Activated T-cell treated with anti-CD3 and anti-CD28 coated beads, Interleukin-2, amount 50 U/mL, for 72 hours (primary cell): ENCODE data around the gene RALGPS2. TPM values are rescaled to one million over a fixed set of nuclear protein-coding genes. Genes with fewer than 3 reads are reported as not detected.

Experiments
- ATAC-seq, 2 donors: fragments of 150-1000 bp; cut with Tn5 transposase; replicated peaks in 1 of 2; 2 replicates each; pipeline ENCODE4 v1.10.0; 2021; ENCODE audit warnings: moderate library complexity in 2 of 2, mild to moderate bottlenecking in 1 of 2
- DNase-seq, 2 donors: peaks; one replicate each; pipeline ENCODE4 v3.0.0; 2021 to 2022; ENCODE audit warnings: mixed read lengths in 1 of 2
- H3K27ac Mint-ChIP-seq: one replicate; pipeline ENCODE4 v1.8.0; 2022; ENCODE audit warnings: mild to moderate bottlenecking, moderate library complexity, mixed read lengths
- H3K27me3 Mint-ChIP-seq: one replicate; pipeline ENCODE4 v1.8.0; 2022; ENCODE audit warnings: low read depth, mixed read lengths
- H3K36me3 Mint-ChIP-seq, 2 donors: one replicate each; pipeline ENCODE4 v1.8.0; 2022; ENCODE audit warnings: mixed read lengths in 2 of 2, mild to moderate bottlenecking in 1 of 2; ENCODE audit not compliant: insufficient read depth in 2 of 2
- H3K4me1 Mint-ChIP-seq: one replicate; pipeline ENCODE4 v1.8.0; 2022; ENCODE audit warnings: low read depth, mixed read lengths
- H3K4me3 Mint-ChIP-seq, 2 donors: one replicate each; pipeline ENCODE4 v1.8.0; 2022; ENCODE audit warnings: mild to moderate bottlenecking in 2 of 2, mixed read lengths in 2 of 2, moderate library complexity in 2 of 2
- H3K9me3 Mint-ChIP-seq, 2 donors: one replicate each; pipeline ENCODE4 v1.8.0; 2022; ENCODE audit warnings: mixed read lengths in 2 of 2
- total RNA-seq, 2 donors: library from RNA; stranded (reverse); gene quantifications; one replicate each; pipeline ENCODE4 v1.2.3, GENCODE V29; 2022

Gene RALGPS2
- total RNA-seq, 2 donors from 2014 or later = 7.8 to 16.5 TPM

DNA sequence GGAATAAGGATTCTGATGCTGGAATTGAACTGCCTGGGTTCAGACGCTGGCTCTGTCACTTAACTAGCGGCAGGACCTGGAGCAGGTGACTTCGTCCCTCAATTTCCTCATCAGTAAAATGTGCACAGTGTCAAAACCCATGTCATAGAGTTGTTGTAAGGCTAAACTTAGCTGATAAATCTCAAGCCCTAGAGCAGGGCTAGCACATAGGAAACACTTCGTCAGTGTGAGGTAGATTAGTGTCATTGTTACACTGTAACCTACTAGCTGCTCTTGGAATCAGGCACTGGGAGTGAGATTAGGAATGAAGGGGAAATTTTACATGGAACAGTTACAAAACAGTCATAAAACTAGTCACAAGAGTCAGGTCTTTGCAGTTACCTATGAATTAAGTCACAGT lies 202.0 kb downstream of the RALGPS2 start:
- no peak for DNase-seq
- Mint-ChIP-seq H3K36me3 (no peaks in the 10 kb centered on the region), H3K4me1 (peaks cover 9% of the 10 kb centered on the region), H3K27ac (no peak overlapping the region), H3K4me3 (no peak overlapping the region), H3K9me3 (peaks cover 4 to 5% of the 10 kb centered on the region in 2 donors), H3K27me3 (no peaks in the 10 kb centered on the region)
- no peak for ATAC-seq

- ATAC-seq (no peak), DNase-seq (no peak)
- H3K4me3 Mint-ChIP-seq = no peak overlapping the region
- H3K4me1 Mint-ChIP-seq = peaks cover 9% of the 10 kb centered on the region
- no peaks in the 10 kb centered on the region for H3K27me3 Mint-ChIP-seq
- H3K27ac Mint-ChIP-seq = no peak overlapping the region
- peaks cover 0 to 5% of the 10 kb centered on the region in 2 donors for H3K9me3 Mint-ChIP-seq
- no peaks in the 10 kb centered on the region for H3K36me3 Mint-ChIP-seq
These were observed 203.0 kb downstream of the RALGPS2 start for GRCh38 chr1:178928041-178928440.

GRCh38 chr1:178928976-178929375 lies 203.9 kb downstream of the RALGPS2 start:
- Mint-ChIP-seq H3K9me3 (peaks cover 0 to 5% of the 10 kb centered on the region in 2 donors), H3K27ac (no peak overlapping the region), H3K27me3 (no peaks in the 10 kb centered on the region), H3K4me3 (no peak overlapping the region), H3K4me1 (peaks cover 10% of the 10 kb centered on the region), H3K36me3 (no peaks in the 10 kb centered on the region)
- DNase-seq = no peak
- ATAC-seq = no peak

DNA sequence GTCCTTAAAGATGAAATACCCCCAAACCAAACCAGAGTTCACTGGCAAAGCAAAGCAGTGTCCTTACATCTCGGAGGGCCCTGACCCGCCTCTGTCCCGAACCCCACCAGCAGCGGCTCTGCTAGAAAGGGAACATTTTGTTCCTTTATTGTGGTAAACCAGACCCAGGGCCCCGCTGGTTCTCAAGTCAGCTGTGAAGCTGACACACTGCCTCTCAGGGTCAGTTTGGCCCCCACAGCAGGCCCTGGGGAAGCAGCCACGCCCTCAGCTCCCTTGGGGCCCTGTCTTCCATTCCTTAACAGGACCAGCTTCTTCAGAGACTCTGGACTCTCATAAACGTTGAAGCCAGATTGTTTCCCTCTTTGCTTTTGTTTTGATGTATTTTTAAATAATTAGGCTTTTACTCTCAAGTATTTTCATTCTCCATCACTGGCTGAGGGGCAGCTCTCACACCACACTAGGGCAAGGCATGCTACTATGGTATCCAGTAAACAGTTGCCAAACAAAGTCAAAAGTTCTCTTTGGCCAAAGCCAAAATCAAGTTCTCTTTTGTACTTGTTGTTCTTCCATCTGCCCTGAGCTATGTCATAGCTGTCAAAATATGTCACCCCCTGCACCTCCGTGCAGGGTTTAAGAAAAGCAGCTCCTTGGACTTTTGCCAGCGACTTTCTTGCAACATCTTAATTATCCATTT lies 207.0 kb downstream of the RALGPS2 start:
- DNase-seq (no peak), ATAC-seq (no peak)
- Mint-ChIP-seq H3K4me3 (no peak overlapping the region), H3K27me3 (no peaks in the 10 kb centered on the region), H3K36me3 (no peaks in the 10 kb centered on the region), H3K27ac (no peak overlapping the region), H3K9me3 (no peaks in the 10 kb centered on the region), H3K4me1 (peaks cover 14% of the 10 kb centered on the region)

DNA sequence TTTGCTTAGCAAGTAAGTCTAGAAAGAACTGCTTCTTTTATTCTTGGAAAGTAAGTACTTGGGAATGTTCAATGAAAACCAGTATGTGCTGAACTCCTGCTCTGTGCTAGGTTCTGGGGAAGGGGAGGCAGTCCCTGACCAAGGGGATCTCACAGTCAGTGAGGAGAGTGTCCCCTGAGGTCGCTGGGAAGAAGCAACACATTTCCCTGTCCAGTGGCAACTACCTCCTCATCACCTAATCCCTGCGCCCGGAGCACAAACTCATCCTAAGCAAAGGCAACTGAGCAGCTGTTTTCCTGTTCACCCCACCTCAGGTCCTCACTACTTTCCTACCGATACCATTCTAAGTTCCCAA lies 207.5 kb downstream of the RALGPS2 start:
- no peaks in the 10 kb centered on the region for H3K9me3 Mint-ChIP-seq

GRCh38 chr1:178933105-178933561 lies 208.1 kb downstream of the RALGPS2 start:
- no peak for ATAC-seq
- DNase-seq = no peak
- Mint-ChIP-seq H3K27ac (no peak overlapping the region), H3K36me3 (no peaks in the 10 kb centered on the region), H3K4me3 (no peak overlapping the region), H3K9me3 (no peaks in the 10 kb centered on the region), H3K27me3 (no peaks in the 10 kb centered on the region), H3K4me1 (peaks cover 14% of the 10 kb centered on the region)

More for the DNA sequence above, 207.5 kb downstream of the RALGPS2 start:
- H3K27ac Mint-ChIP-seq = no peak overlapping the region
- H3K36me3 Mint-ChIP-seq = no peaks in the 10 kb centered on the region
- H3K4me3 Mint-ChIP-seq = no peak overlapping the region
- DNase-seq = no peak
- no peak for ATAC-seq
- H3K4me1 Mint-ChIP-seq = peaks cover 14% of the 10 kb centered on the region
- H3K27me3 Mint-ChIP-seq = no peaks in the 10 kb centered on the region

DNA sequence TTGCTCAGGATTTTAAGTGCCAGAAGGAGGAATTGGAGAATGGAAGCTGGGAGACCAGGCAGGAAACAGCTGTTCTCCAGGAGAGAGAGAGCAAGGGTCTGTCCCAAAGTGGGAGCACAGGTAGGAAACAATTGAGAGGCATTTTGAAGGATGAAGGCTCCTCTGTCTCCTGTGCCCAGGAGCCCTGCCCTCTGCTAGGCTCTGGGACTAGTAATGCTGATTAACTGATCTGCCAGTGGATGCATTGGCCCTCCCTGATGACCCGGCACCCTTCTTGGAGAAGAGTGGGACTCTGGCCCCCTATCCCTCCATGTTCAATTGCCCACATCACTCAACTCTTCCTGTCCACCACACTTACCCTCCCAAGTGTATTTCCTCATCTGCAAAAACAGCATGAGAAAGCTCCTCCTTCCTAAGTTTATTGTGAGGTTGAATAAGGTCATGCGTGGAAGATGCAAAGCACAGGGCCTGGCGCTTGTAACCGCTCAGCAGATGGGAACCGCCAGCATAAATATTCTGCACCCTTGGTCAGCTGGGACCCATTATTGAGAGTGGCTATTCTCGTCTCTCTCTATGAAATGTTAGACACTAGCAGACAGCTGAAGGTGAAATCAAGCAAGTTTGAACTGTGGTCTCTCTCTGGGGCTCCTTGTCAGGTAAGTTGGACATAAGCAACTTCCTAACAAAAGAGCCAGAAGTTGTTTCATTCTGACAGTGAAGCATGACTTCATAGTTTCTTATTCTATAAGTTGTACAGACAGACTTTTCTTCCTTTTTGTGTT lies 208.9 kb downstream of the RALGPS2 start:
- H3K4me3 Mint-ChIP-seq = no peak overlapping the region
- no peaks in the 10 kb centered on the region for H3K36me3 Mint-ChIP-seq
- H3K9me3 Mint-ChIP-seq = no peaks in the 10 kb centered on the region
- peaks cover 13% of the 10 kb centered on the region for H3K4me1 Mint-ChIP-seq
- H3K27me3 Mint-ChIP-seq = no peaks in the 10 kb centered on the region
- no peak overlapping the region for H3K27ac Mint-ChIP-seq
- DNase-seq = no peak
- ATAC-seq = no peak

DNA sequence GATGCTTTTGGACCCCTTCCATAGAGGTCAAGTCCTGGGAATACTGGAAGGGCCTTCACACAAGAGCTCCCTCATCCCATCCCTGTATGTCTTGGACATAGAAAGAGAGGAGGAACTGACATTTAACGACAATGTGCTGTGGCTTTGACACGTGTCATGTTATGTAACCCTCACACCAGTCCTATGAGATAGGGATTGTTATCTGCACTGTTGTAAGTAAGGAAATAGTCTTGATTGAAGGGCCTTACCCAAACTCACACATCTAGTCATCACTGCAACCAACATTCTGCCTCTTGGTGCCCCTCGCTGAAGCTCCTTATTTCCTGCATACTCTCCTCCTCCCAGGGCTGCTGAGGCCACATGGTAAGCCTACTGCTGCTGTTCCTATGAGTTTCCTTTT lies 209.5 kb downstream of the RALGPS2 start:
- ATAC-seq (no peak), DNase-seq (no peak)
- H3K36me3 Mint-ChIP-seq = no peaks in the 10 kb centered on the region
- H3K27me3 Mint-ChIP-seq = no peaks in the 10 kb centered on the region
- peaks cover 6% of the 10 kb centered on the region for H3K4me1 Mint-ChIP-seq
- H3K9me3 Mint-ChIP-seq = no peaks in the 10 kb centered on the region
- H3K27ac Mint-ChIP-seq = no peak overlapping the region
- H3K4me3 Mint-ChIP-seq = no peak overlapping the region

- peaks cover 5% of the 10 kb centered on the region for H3K4me1 Mint-ChIP-seq
- H3K27me3 Mint-ChIP-seq = no peaks in the 10 kb centered on the region
- no peaks in the 10 kb centered on the region for H3K9me3 Mint-ChIP-seq
- no peak overlapping the region for H3K4me3 Mint-ChIP-seq
- DNase-seq (no peak), ATAC-seq (no peak)
- no peaks in the 10 kb centered on the region for H3K36me3 Mint-ChIP-seq
- H3K27ac Mint-ChIP-seq = no peak overlapping the region
These were observed 210.6 kb downstream of the RALGPS2 start for GRCh38 chr1:178935610-178936009.

- H3K4me1 Mint-ChIP-seq = peaks cover 9% of the 10 kb centered on the region
- no peaks in the 10 kb centered on the region for H3K36me3 Mint-ChIP-seq
- no peak overlapping the region for H3K27ac Mint-ChIP-seq
- H3K9me3 Mint-ChIP-seq = no peaks in the 10 kb centered on the region
- H3K4me3 Mint-ChIP-seq = no peak overlapping the region
- peaks cover 8% of the 10 kb centered on the region for H3K27me3 Mint-ChIP-seq
- ATAC-seq (no peak), DNase-seq (no peak)
These were observed 212.7 kb downstream of the RALGPS2 start for GRCh38 chr1:178937695-178938094.

- Mint-ChIP-seq H3K36me3 (no peaks in the 10 kb centered on the region), H3K27me3 (peaks cover 8% of the 10 kb centered on the region), H3K4me1 (peaks cover 15% of the 10 kb centered on the region), H3K9me3 (no peaks in the 10 kb centered on the region), H3K4me3 (no peak overlapping the region), H3K27ac (no peak overlapping the region)
- no peak for DNase-seq
- ATAC-seq = no peak
These were observed 213.3 kb downstream of the RALGPS2 start for GRCh38 chr1:178938101-178938958.

DNA sequence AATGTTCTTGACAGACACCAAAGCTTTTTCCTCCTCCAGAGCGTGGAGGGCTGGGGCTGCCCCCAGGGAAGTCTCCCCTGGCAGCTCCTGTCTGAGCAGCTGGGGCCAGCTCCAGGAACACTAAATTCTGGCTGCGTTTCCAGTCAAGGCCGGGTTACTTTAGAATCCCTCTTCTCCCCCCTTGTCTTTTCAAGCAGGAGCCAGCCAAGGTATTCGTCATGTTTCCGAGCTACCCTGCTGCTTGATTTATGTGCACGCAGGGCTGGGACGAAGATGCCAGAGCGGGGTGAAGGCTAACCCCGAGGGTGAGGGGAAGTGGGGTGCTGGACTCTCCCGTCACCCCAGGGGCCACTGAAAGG lies 213.9 kb downstream of the RALGPS2 start:
- no peak overlapping the region for H3K27ac Mint-ChIP-seq
- DNase-seq = no peak
- H3K36me3 Mint-ChIP-seq = no peaks in the 10 kb centered on the region
- no peak overlapping the region for H3K4me3 Mint-ChIP-seq
- H3K9me3 Mint-ChIP-seq = no peaks in the 10 kb centered on the region
- H3K4me1 Mint-ChIP-seq = peaks cover 18% of the 10 kb centered on the region
- H3K27me3 Mint-ChIP-seq = peaks cover 8% of the 10 kb centered on the region
- ATAC-seq = no peak
